SU-DHL-6 (cell line): ENCODE measurements around the gene SOX21.

Source experiments
- H2AFZ ChIP-seq: fragments of 200-600 bp; sonication (generic); 2 replicates; pipeline ENCODE4 v1.6.1; 2014; ENCODE audit warnings: low read depth, mild to moderate bottlenecking, moderate library complexity, mixed read lengths, antibody characterized with exemption, low read length; ENCODE audit not compliant: severe bottlenecking
- H3F3A ChIP-seq: fragments of 200-600 bp; shearing (Covaris generic); 2 replicates; pipeline ENCODE4 v1.6.0; 2016; ENCODE audit warnings: antibody characterized with exemption, mild to moderate bottlenecking; ENCODE audit not compliant: insufficient read depth
- H3K27ac ChIP-seq: fragments of 200-600 bp; sonication (generic); 2 replicates; pipeline ENCODE4 v1.5.1; 2016; ENCODE audit warnings: low read depth, mild to moderate bottlenecking, low read length, moderate library complexity, mixed read lengths
- H3K27me3 ChIP-seq: fragments of 200-600 bp; sonication (generic), shearing (Covaris generic); 2 replicates; pipeline ENCODE4 v1.6.0; 2014; ENCODE audit warnings: mild to moderate bottlenecking, low read length
- H3K36me3 ChIP-seq: fragments of 200-600 bp; sonication (generic); 2 replicates; pipeline ENCODE4 v1.6.1; 2014; ENCODE audit warnings: mild to moderate bottlenecking, low read length, mixed read lengths
- H3K4me2 ChIP-seq: fragments of 300-600, 200-600 bp; shearing (Covaris generic), sonication (generic); 2 replicates; pipeline ENCODE4 v1.6.0; 2014; ENCODE audit warnings: low read length, low read depth, mild to moderate bottlenecking; ENCODE audit not compliant: poor library complexity, severe bottlenecking
- H3K4me3 ChIP-seq: fragments of 200-600 bp; sonication (generic); 2 replicates; pipeline ENCODE4 v1.5.1; 2014; ENCODE audit warnings: antibody characterized with exemption, low read length, mild to moderate bottlenecking, mixed read lengths; ENCODE audit not compliant: insufficient read depth, poor library complexity, severe bottlenecking
- H3K79me2 ChIP-seq: fragments of 200-600 bp; sonication (generic); 2 replicates; pipeline ENCODE4 v1.6.1; 2014; ENCODE audit warnings: mild to moderate bottlenecking, low read length, moderate library complexity; ENCODE audit not compliant: insufficient read depth
- H3K9ac ChIP-seq: fragments of 200-600 bp; sonication (generic); 2 replicates; pipeline ENCODE4 v1.7.0; 2014; ENCODE audit warnings: mild to moderate bottlenecking, low read length
- H3K9me2 ChIP-seq: fragments of 200-600 bp; sonication (generic); replicated peaks from 2 replicates; pipeline ENCODE4 v1.6.1; 2014; ENCODE audit warnings: low read length; ENCODE audit not compliant: insufficient read depth
- H3K9me3 ChIP-seq: fragments of 200-600 bp; sonication (generic); 2 replicates; pipeline ENCODE4 v1.6.1; 2014; ENCODE audit warnings: low read length, mixed read lengths; ENCODE audit not compliant: insufficient read depth
- H4K20me1 ChIP-seq: fragments of 200-600 bp; sonication (generic); 2 replicates; pipeline ENCODE4 v1.6.1; 2014; ENCODE audit warnings: low read depth, mild to moderate bottlenecking, antibody characterized with exemption, low read length, moderate library complexity, mixed read lengths
- EZH2phosphoT487 ChIP-seq: fragments of 200-600 bp; sonication (generic), shearing (Covaris generic); conservative IDR thresholded peaks from 2 replicates; pipeline ENCODE4 v1.6.1; 2018; ENCODE audit warnings: mild to moderate bottlenecking, antibody characterized with exemption, low read length, moderate library complexity, mixed read lengths
- TF ChIP-seq, protein P1 (sequence below): fragments of 200-600 bp; sonication (generic); IDR thresholded peaks from one replicate; pipeline ENCODE4 v1.5.1; 2017; ENCODE audit warnings: antibody characterized with exemption, mild to moderate bottlenecking, low read length, moderate library complexity; ENCODE audit not compliant: insufficient read depth, poor library complexity, severe bottlenecking

The SOX21 gene

DNA sequence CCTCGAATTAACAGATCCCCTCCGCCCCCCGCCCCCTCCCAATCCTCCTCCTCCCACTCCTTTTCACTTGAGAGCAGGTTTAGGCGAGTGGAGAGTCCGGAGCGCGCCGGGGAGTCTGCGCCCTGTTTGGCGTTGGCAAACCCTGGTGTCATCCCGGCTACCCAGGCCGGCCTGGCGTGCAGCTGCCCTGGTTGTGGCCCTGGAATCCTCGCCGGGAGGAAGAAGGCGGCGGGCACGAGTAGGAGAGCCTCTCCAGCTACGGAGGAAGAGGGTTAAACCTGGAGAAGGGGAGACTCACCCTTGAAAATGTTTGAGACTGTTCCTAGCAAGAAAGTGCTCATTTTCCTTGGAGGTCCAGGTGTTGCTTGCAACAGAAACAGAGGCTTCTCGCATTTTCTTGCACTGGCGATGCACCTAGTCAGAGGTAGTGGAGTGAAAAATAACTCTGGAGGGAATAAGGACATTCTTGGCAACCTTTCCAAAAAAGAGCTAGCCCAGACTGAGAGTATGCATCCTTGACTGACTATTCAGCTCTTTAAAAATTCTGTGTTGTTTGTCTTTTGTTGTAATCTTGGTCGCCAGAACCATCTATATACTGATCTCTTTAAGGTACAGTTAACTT is 1.3 kb upstream of the SOX21 start:
- Histone ChIP-seq H3K9me2 (no peaks in the 10 kb centered on the region), H3K27me3 (no peaks in the 10 kb centered on the region), H2AFZ (no peak overlapping the region), H3K4me3 (no peak overlapping the region), H3K9ac (no peak overlapping the region), H3F3A (no peaks in the 10 kb centered on the region), H3K9me3 (no peaks in the 10 kb centered on the region), H3K27ac (no peak overlapping the region), H3K79me2 (no peaks in the 10 kb centered on the region), H3K36me3 (no peaks in the 10 kb centered on the region), H4K20me1 (no peaks in the 10 kb centered on the region), H3K4me2 (no peak overlapping the region)
- TF ChIP-seq, protein P1, sequence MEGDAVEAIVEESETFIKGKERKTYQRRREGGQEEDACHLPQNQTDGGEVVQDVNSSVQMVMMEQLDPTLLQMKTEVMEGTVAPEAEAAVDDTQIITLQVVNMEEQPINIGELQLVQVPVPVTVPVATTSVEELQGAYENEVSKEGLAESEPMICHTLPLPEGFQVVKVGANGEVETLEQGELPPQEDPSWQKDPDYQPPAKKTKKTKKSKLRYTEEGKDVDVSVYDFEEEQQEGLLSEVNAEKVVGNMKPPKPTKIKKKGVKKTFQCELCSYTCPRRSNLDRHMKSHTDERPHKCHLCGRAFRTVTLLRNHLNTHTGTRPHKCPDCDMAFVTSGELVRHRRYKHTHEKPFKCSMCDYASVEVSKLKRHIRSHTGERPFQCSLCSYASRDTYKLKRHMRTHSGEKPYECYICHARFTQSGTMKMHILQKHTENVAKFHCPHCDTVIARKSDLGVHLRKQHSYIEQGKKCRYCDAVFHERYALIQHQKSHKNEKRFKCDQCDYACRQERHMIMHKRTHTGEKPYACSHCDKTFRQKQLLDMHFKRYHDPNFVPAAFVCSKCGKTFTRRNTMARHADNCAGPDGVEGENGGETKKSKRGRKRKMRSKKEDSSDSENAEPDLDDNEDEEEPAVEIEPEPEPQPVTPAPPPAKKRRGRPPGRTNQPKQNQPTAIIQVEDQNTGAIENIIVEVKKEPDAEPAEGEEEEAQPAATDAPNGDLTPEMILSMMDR, result no peak
- TF ChIP-seq EZH2phosphoT487, result no peak

DNA sequence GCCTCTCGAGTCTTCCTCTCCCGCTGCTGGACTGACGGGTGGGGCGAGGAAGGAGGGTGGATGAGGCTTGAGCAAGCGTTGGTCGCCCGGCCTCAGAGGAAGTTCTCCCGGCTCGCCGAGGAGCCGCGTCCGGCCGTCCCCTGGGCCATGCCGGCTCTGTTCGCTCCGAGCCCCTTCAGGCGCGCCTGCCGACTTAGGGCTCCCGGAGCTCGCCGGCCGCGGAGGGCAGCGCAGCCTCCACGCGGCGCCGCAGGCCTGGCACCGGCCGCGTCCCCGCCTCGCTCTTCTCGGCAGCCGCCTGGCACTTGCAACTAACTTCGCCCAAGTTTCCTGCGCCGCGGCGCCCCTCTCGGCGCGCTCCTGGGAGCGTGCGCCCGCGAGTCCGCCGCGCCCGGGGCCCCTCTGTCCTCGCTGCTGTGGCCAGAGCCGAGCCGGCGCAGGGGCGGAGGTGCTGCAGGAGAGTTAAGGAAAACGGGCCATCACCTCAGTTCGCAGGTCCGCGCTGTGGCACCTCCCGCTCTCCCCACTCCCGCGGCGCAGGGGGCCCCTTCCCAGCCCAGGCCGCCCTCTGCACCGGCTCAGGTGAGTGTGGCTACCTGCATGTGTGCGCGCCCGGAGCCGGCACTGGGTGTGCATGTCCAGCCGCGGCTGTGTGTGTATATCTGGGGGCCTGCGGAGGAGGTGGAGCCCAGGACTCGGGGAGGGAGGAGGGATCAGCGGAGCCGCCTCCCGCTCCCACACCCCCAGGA is 641 bp upstream of the SOX21 start:
- H2AFZ ChIP-seq, result no peak overlapping the region
- no peak overlapping the region for H3K9ac ChIP-seq
- no peaks in the 10 kb centered on the region for H3K36me3 ChIP-seq
- no peak overlapping the region for H3K4me3 ChIP-seq
- no peaks in the 10 kb centered on the region for H3K27me3 ChIP-seq
- no peak overlapping the region for H3K4me2 ChIP-seq
- no peak for TF ChIP-seq EZH2phosphoT487
- TF ChIP-seq, protein P1, result no peak
- H3K9me2 ChIP-seq, result no peaks in the 10 kb centered on the region
- H3F3A ChIP-seq, result no peaks in the 10 kb centered on the region
- no peaks in the 10 kb centered on the region for H4K20me1 ChIP-seq
- H3K27ac ChIP-seq, result no peak overlapping the region
- no peaks in the 10 kb centered on the region for H3K9me3 ChIP-seq
- no peaks in the 10 kb centered on the region for H3K79me2 ChIP-seq

DNA sequence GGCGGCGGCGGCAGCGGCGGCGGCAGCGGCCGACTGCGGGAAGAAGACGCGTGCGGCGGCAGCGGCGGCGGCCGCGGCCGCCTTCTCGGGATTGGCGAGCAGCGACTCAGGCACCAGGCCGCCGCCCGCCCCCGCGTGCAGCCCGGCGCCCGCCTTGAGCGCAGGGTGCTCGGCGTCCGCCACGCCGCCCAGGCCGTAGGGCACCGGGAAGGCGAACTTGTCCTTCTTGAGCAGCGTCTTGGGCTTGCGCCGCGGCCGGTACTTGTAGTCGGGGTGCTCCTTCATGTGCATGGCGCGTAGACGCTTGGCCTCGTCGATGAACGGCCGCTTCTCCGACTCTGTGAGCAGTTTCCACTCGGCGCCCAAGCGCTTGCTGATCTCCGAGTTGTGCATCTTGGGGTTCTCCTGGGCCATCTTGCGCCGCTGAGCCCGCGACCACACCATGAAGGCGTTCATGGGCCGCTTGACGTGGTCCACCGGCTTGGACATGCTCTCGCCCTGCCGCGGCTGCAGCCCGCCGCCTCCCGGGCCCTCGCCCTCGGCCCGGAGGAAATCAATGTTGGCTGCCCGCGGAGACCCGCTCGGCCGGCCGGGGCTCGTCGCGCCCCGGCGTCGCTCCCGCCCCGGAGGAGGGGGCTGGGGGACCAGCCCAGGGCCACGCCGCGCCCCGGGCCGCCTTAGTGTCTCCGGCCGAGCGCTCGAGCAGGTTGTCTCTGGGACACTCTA is 621 bp downstream of the SOX21 start:
- no peak overlapping the region for H3K4me2 ChIP-seq
- H3K79me2 ChIP-seq, result no peaks in the 10 kb centered on the region
- H3K9me2 ChIP-seq, result no peaks in the 10 kb centered on the region
- no peaks in the 10 kb centered on the region for H3K9me3 ChIP-seq
- TF ChIP-seq, protein P1, result no peak
- TF ChIP-seq EZH2phosphoT487, result no peak
- H3K36me3 ChIP-seq, result no peaks in the 10 kb centered on the region
- H3K9ac ChIP-seq, result no peak overlapping the region
- no peak overlapping the region for H3K27ac ChIP-seq
- no peak overlapping the region for H2AFZ ChIP-seq
- H3F3A ChIP-seq, result no peaks in the 10 kb centered on the region
- H3K27me3 ChIP-seq, result no peaks in the 10 kb centered on the region
- H3K4me3 ChIP-seq, result no peak overlapping the region
- H4K20me1 ChIP-seq, result no peaks in the 10 kb centered on the region
